Right ventricle myocardium superior (tissue), 1 donor: ENCODE results near the gene PIP5K1B. TPM values are rescaled to one million over a fixed set of nuclear protein-coding genes. Genes with fewer than 3 reads are reported as not detected.
"Not testable (repeated sequence)": the region's sequence is repeated elsewhere in the genome, so short reads cannot be mapped to it uniquely, and the experiment has no call there.

Experiments
- ATAC-seq: fragments of 200-7000 bp; cut with Tn5 transposase; one replicate; pipeline ENCODE4 v1.9.1; 2020; ENCODE audit warnings: mild to moderate bottlenecking; ENCODE audit not compliant: poor library complexity
- DNase-seq: peaks from one replicate; pipeline ENCODE4 v3.0.0-alpha.2; 2020
- intact Hi-C: fragments of 100-400 bp; cut with DNase I; formaldehyde crosslinking; loops from one replicate; pipeline ENCODE4 v1.11.2; 2022
- total RNA-seq: library from RNA; stranded (reverse); fragmentation: NEBNext Ultra II Directional; extraction: Animal tissue kit (Norgen Biotek cat#: 25700); gene quantifications from one replicate; pipeline ENCODE4 v1.2.1, GENCODE V29; 2021
- donor health status: DM: no; HTN: yes; CAD: no; lungs with severe emphysema.

The PIP5K1B gene
- total RNA-seq, 1 donor from 2014 or later = 62.8 TPM

GRCh38 chr9:68979538-68980314 is 274.7 kb downstream of the PIP5K1B start:
- intact Hi-C loops = no loop called here
- ATAC-seq (peak; percentile 86), DNase-seq (peak; percentile 62)

GRCh38 chr9:68980341-68980914 is 275.4 kb downstream of the PIP5K1B start:
- DNase-seq = no peak
- intact Hi-C loops = no loop called here
- ATAC-seq = peak; percentile 34

GRCh38 chr9:68981789-68982188 is 276.7 kb downstream of the PIP5K1B start:
- DNase-seq (no peak), ATAC-seq (no peak)
- intact Hi-C loops = no loop called here

- peak; percentile 43 for ATAC-seq
- no peak for DNase-seq
- intact Hi-C loops = no loop called here
Measured at GRCh38 chr9:68983008-68983411, 278.0 kb downstream of the PIP5K1B start.

GRCh38 chr9:68983522-68984424 is 278.7 kb downstream of the PIP5K1B start:
- intact Hi-C loops = no loop called here
- DNase-seq = no peak
- ATAC-seq = no peak

- DNase-seq, intact Hi-C loops, ATAC-seq: not testable (repeated sequence)
Measured at GRCh38 chr9:68986949-68987348, 281.9 kb downstream of the PIP5K1B start.

- DNase-seq = no peak
- no peak for ATAC-seq
- intact Hi-C loops = loop anchor here (10.0 kb wide), 2 partner anchors 157 to 297 kb away; no protein-coding TSS in a partner anchor
Measured at GRCh38 chr9:68991457-68991856, 286.4 kb downstream of the PIP5K1B start.

- no peak for DNase-seq
- intact Hi-C loops = loop anchor here (5.0 to 10.0 kb wide), 3 partner anchors 161 to 408 kb away; no protein-coding TSS in a partner anchor
- ATAC-seq = no peak
Measured at GRCh38 chr9:68995776-68996175, 290.7 kb downstream of the PIP5K1B start.

GRCh38 chr9:68996462-68996861 is 291.4 kb downstream of the PIP5K1B start:
- no peak for DNase-seq
- no peak for ATAC-seq
- intact Hi-C loops = loop anchor here (5.0 to 10.0 kb wide), 3 partner anchors 162 to 409 kb away; no protein-coding TSS in a partner anchor

- intact Hi-C loops = loop anchor here (5.0 to 10.0 kb wide), 3 partner anchors 163 to 410 kb away; no protein-coding TSS in a partner anchor
- DNase-seq = no peak
- no peak for ATAC-seq
Measured at GRCh38 chr9:68997666-68998065, 292.6 kb downstream of the PIP5K1B start.

- ATAC-seq = peak; percentile 26
- intact Hi-C loops = loop anchor here (5.0 to 10.0 kb wide), 3 partner anchors 164 to 411 kb away; no protein-coding TSS in a partner anchor
Measured at GRCh38 chr9:68998385-68998784, 293.3 kb downstream of the PIP5K1B start.

GRCh38 chr9:68998812-68999211 is 293.8 kb downstream of the PIP5K1B start:
- no peak for DNase-seq
- intact Hi-C loops = loop anchor here (5.0 to 10.0 kb wide), 3 partner anchors 164 to 412 kb away; no protein-coding TSS in a partner anchor
- peak; percentile 28 for ATAC-seq

More at GRCh38 chr9:68998385-68998784, 293.3 kb downstream of the PIP5K1B start:
- no peak for DNase-seq

- DNase-seq (peak; percentile 50), ATAC-seq (peak; percentile 90)
- intact Hi-C loops = loop anchor here (5.0 to 10.0 kb wide), 3 partner anchors 165 to 412 kb away; no protein-coding TSS in a partner anchor
Measured at GRCh38 chr9:68999393-69000105, 294.5 kb downstream of the PIP5K1B start.

GRCh38 chr9:69001921-69002320 is 296.9 kb downstream of the PIP5K1B start:
- DNase-seq = no peak
- intact Hi-C loops = no loop called here
- ATAC-seq = no peak

- ATAC-seq (no peak), DNase-seq (no peak)
- intact Hi-C loops = no loop called here
Measured at GRCh38 chr9:69003051-69003450, 298.0 kb downstream of the PIP5K1B start.

GRCh38 chr9:69004836-69005235 is 299.8 kb downstream of the PIP5K1B start:
- DNase-seq (no peak), ATAC-seq (no peak)
- intact Hi-C loops = no loop called here

GRCh38 chr9:69009708-69010107 is 304.7 kb downstream of the PIP5K1B start:
- intact Hi-C loops = no loop called here
- ATAC-seq (no peak), DNase-seq (no peak)
